IPS DF 4.7 (cell line): ENCODE measurements around the gene C3.
"Not testable (repeated sequence)": the region's sequence is repeated elsewhere in the genome, so short reads cannot be mapped to it uniquely, and the experiment has no call there.

Source experiments
- DNase-seq: peaks from one replicate; pipeline ENCODE4 v3.0.0-alpha.2; 2013; ENCODE audit warnings: low spot score; ENCODE audit errors: extremely low read depth

C3 gene

DNA sequence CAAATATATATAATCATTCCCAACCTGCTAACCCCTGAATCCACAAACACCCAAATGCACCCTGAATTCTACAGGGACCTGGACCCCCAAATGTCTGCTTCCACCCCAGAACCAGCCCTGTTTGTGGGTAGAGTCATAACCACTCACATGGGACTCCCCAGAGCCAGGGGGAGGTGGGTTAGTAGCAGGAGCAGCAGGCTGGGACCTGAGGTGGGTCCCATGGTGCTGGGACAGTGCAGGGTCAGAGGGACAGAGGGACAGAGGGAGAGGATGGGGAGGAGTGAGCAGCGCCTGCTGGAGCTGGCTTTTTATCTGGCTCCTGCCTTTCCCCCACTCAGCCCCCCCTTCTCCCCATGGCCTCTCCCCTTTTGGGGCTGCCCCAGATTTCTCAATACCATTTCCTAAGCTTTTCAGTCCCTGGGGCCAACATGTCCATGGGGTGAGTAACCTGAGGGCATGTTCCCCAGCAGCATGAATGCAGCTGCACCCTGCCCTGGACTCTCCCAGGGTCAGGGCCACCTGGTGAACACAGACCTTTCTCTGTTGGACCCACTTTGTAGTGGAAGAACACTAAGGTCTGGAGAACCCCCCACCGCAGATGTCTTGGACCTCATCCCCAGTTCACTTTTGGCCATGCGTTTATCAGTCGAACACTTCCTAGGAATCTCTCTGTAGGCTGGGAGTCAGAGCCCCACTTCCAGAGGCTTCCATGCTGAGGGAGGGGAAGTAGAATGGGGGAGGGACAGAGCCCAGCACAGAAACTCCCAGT lies at the start of gene C3:
C3 (minus strand) TSS at position 282 of the 769 bp plus-strand sequence; CDS start at position 221, 61 bp downstream.
- no peak for DNase-seq

DNA sequence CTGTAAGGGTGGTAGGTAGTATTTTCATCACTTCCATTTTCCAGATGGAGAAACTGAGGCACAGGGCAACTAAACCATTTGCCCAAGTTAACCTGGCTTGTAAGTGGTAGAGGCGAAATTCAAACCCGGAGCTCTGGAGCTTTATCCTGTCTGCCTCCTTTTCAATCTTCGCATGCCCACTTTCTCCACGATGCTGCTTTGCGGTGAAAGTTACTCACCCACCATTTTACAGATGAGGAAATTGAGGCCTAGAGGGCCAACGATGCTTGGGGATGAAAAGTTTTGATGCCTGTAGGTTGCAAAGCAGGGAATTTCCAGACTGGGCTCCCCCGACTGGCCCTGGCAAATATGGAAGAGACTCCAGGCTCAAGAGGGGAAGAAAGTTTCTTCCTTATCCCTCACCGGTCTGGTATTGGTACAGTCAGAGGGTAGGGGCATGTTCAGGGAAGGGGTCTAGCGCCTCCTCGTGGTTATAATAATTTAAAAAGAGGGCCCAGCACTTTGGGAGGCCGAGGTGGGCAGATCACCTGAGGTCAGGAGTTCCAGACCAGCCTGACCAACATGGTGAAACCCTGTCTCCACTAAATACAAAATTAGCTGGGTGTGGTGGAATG lies 48.7 kb upstream of the C3 start:
- no peak for DNase-seq

DNA sequence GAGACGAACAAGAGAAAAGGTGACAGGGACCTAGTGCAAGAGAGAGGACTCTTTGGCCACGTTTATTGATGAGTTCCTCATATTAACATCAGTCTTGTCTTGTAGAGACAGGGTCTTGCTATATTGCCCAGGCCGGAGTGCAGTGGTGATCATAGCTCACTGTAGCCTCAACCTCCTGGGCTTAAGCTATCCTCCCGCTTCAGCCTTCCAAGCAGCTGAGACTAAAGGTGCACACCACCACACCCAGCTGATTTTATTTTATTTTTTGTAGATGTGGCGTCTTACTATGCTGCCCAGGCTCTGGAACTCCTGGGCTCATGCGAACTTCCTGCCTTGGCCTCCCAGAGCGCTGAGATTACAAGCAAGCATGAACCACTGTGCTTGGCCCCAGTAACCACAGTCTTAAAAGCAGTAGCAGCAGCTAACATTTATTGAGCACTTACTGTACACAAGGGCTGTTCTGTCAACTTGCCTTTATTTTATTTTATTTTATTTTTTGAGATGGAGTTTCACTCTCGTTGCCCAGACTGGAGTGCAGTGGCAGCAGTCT lies 47.9 kb upstream of the C3 start:
- DNase-seq = no peak

DNA sequence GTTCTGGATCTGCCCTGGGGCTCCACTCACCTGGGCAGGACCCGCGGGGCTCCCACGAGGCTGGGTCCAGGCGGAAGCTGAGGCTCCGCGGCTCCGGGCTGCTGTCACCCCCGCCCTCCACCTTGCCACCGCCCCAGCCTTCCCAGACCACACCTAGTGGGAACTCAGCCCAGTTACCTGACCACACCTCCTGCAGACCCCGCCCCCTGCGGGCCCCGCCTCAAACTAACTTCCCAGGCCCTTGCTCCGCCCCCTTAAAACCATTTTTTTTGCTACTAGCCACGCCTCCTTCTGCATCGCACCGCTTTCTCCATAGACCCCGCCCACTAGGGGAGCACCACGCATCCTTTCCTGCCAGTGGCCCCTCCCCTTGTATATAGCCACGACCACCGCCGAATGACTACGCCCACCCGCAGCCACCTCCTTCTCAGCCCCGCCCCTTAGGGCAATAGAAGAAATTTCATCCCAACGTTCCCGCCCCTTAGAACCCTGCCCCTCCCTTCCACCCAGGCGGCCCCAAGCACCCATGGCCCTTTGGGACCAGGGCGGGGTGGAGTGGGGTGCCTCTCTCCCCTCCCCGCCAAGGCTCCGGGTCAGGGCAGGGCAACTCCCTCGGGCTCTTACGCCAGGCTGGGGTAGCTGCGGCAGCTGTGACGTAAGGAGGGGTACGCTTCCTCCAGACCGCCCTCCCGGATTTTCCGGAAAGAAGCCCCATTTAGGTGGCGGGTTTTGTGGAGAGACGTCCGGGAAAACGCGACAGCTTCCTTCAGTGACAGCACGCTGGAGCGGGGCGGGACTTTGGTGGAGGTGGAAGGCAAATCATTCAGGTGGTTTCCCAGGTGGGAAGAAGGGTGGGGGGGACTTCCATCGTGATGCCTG lies 47.1 kb upstream of the C3 start, which contains the start of gene SH2D3A:
SH2D3A (minus strand) TSS at position 79 of the 879 bp plus-strand sequence. CDS start 3,687 bp downstream, outside the sequence.
- DNase-seq = no peak

DNA sequence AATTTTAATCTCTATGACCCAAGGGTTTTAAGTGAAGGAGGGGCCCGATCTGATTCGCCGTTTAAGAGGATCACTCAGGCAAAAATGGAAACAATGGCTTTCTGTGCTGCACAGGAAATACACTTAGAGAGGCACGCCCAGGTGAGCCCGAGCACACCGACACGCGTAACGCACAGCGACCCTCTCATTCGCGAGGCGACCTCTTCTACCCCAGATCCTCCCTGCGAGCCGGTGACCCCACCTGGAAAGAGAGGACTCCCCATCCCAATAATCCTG lies 46.6 kb upstream of the C3 start:
- DNase-seq = no peak

DNA sequence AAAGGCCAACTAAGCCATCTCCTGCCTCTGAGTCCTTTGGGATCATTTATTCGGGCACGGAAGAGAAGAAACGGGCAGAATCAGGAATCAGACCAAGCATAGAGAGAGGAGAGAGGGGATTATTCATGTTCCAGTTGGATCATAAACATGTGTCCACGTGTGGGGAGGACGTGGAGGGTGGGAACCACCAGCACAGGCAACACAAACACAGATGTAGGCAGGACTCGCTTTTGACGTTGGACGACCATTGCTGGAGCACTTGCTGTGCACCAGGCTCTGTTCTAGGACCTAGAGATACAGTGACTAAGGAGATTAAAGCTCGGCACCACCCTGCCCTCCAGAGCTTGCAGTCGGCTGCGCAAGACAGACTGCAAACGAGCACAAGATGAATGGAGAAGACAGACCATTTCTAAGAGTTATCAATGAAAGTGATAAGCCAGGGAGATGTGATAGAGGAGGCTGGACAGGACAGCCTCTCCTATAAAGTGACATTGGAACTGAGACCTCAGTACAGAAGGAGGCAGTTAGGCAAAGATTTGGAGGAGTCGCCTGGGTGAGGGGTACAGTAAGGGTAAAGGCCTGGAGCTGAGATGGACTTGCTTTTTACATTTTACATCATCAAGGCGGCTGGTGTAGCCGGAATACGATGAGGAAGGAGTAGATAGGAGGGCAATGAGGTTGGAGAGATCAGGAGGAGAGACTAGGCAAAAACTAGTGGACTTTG lies 46.1 kb upstream of the C3 start:
- DNase-seq = no peak

DNA sequence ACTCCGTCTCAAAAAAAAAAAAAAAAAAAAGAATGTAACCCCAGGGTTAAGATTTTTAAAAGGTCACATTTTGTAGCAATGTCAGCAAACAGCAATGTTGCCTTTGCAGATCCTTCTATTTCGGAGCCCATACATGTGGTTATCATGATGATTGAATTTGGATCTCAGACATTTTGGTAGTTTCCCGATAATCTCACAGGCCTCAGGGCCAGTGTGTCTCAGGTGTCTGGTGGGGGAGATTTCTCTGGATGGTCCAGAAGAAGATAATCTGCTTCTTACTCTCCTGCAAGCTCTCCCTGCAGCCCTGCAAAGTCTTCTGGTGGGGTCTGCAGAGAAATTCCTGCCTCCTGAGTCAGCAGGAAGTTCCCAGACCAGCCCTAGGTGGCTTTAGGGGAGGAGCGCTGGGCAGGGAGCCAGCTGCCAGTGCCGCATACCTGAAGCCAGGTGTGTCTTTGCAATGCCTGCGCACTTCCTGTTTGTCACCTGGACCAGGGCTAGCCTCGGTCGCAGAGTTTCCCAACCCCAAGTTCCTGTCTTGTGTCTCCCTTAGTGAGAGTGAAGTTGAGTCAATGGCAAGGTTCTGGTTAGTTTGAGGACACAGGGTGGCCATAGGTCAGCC lies 45.4 kb upstream of the C3 start:
- no peak for DNase-seq

DNA sequence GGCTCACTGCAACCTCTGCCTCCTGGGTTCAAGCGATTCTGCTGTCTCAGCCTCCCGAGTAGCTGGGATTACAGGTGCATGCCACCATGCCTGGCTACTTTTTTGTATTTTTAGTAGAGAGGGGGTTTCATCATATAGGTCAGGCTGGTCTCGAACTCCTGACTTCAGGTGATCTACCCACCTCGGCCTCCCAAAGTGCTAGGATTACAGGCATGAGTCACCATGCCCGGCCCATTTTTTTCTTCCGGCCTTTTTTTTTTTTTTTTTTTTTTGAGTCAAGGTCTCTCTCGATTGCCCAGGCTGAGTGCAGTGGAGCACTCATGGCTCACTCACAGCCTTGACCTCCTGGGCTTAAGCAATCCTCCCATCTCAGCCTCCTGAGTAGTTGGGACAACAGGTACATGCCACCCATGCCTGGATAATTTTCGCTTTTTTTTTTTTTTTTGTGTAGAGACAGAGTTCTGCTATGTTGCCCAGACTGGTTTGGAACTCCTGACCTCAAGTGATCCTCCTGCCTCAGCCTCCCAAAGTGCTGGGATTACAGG lies 41.9 kb upstream of the C3 start:
- not testable (repeated sequence) for DNase-seq

DNA sequence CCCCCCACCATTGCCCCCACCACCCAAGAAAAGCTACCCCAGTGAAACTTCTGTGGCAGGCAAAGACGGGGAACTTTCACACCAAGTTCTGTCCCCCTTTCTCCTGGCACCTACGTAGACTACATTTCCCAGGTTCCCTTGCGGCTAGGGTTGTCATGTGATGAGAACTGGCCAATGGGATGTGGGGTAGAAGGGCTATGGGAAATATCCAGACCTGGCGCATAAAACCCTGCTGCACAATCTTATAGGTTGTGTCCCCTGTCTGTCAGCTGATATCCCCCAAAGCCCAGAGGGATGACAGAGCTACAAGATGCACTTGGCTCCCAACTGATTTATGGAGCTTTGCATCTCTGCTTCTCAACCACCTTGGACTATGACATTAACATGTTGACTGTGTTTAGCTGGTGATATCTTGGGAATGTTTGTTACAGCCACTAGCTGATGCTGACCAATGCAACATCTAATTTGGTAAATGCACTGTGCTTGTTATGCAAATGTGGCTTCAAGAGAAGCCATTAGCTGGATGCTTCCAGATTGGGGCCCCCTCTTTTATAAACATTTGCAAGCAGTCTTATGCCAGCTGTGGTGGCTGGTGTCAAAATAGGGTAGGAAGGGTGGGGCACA lies 40.7 kb upstream of the C3 start:
- DNase-seq = no peak

DNA sequence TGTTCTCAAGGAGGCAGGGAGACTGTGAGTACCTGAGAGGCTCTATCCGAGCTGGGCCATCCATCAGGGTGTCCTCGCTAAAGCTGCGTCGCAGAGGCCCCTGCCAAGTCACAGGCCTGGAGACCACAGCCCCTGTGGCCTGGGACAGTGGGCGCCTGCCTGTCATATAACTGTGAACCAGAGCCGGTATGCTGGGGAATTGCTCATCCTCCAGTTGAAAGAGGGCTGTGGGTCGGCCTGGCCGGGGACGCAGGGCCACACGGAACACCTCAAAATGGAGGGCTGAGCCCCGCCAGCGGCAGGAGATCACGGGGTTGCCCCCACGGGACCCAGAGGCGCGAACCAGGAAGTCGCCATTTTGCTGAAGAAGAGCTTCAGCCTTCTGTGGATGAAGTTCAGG lies 40.2 kb upstream of the C3 start:
- DNase-seq = no peak

DNA sequence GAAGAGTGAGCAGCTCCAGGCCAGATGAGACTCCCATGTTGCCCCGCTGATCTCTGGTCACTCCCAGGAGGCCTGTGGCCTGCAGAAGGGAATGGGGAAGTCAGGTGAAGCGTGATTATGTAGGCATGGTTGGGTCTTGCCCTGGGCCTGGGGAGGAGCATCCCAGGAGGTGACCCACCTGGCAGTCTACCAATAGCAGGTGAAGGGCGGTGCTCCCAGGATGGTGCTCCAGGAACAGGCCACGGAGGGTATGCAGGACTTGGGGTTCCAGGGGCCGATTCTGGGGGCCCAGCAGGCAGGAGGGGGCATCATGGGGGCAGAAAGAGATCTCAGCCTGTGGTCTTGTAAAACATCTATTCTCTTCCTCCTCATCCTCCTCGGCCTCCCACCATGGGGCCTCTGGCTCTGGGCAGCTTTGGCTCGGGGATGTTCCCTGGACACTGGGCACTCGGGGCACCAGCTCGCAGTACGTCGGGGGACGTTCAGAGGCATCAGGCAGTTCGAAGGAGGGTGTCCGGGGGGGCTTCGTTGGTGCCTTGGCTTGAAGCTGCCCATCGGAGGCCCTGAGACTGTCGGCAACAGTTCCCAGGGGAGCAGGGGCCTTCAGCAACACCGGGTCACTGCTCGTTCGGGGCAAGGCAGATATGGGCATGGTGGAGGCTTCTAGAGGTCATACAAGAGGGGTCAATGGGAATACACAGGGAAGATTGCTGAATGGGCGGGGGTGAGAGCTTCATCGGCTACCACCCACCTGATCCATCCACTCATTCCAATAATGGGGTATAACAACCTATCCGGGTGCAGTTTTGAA lies 34.4 kb upstream of the C3 start:
- no peak for DNase-seq

DNA sequence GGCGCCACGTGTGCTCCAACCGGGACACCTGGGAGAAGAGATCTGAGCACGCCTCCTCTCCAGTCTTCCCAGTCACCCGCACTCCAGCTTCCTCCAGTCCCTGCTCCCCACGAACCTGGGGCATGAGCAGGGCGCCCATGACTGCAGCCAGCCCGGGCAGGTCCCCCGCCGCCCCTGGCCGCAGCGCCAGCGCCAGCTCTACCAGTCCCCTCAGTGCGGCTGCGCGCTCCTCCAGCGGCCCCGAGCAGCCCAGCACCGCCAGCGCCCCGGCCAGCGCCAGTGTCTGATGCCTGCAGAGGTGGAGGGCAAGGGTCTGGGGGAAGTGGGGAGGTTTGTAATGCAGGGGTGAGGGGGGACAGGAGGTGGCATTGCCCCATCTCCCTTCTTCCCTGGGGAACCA lies 33.7 kb upstream of the C3 start:
- DNase-seq = no peak

DNA sequence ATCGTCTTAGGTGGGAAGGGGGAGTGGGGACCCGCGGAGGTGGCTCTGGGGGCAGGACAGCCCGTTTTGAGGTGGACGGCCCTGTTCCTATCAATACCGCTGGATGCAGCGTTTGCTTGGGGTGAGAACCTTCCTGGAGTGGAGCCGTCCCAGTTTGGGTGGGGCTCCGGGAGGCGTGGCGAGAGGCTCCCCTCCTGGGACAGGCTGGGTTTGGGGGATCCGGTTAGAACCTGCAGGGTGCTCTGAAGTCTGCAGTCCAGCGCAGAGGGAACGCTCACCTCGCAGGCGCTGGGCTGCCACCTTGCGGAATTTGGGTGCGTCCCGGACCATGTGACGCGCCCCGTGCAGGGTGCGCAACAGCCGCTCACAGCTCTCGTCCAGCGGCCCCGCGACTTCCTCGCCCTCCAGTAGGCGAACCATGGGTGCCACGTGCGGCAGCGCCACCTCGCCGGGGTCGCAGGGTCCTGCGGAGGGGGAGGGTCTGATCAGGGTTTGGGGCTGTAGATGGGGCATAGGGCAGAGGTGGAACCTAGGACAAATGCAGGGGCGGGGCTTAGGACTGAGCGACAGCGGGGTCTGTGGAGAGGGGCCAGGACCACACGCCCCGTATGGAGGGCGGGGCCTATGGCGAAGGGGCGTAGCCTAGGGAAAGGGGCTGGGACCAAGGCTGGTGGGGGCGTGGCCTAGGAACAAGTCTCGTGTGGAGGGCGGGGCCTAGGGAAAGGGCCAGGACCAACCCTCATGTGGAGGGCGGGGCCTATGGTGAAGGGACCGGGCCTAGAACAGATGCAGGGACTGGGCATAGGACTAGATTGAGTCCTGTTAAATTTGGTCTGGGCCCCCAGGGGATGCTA lies 33.0 kb upstream of the C3 start:
- no peak for DNase-seq

DNA sequence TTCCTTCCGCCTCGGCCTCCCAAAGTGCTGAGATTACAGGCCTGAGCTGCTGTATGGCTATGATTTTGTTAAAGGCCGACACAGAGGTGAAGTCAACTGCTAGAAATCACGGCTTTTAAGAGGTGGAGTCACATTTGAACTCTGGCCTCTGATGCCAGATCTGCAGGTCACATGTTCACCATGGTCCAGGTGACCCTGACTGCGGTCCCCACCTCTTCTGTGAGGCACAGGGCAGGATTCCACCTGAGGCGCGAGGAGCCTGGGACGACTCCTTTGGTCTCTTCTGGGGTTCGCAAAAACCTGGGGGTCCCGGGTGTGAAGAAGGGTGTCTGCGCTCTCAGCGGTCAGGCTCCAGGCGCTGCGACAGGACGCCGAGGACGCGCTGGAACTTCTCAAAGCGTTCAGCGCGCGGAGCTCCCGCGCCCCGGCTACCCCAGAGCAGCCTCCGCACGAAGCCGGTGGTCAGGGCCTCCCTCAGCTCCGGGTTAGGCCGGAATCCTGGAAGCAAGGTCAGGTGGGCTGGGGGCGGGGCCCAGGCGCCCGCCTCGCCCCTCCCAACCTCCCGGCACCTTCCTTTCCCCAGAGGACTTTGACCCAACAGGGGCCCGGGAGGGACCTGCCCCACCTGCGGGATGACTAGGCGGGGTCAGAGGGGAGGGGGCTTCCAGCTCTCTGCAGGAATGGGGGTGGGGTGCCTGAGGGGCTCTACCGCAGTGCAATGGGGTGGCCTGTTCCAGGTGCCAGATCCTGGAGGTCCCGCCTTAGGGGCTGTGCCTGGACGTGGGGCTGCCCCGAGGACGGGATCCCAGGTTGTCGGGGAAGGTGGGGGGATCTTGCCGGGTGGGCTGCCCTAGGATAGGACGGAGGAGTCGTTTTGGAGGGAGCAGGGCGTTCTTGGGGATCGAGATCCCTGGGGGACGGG lies 32.1 kb upstream of the C3 start:
- no peak for DNase-seq

DNA sequence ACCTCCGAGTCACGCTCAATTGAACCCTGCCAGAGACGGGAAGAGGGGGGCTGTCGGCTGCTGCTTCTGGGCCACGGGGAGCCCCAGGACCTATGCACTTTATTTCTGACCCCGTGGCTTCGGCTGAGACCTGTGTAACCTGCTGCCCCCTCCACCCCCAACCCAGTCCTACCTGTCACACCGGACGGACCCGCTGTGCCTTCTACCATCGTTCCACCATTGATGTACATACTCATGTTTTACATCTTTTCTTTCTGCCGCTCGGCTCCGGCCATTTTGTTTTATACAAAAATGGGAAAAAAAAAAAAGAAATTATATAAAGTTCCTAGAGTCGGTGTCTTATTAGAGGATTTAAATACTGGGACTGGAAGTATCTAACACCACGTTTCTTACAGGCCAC lies 30.7 kb upstream of the C3 start:
- DNase-seq = no peak

DNA sequence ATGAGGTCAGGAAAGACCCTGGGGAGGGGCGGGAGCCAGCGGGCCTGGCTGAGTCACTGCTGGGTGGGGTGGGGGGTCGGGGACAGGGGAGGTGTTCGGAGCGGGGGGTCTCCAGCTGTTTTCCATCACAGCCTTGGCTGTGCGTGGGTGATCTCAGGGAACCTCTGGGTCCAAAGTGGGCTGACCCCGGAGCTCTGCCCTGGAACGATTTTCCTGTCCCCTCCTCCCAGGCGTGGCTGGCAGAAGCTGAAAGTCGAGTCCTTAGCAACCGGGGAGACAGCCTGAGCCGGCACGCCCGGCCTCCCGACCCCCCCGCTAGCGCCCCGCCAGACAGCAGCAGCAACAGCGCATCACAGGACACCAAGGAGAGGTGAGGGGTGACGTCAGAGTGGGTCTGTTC lies 29.6 kb upstream of the C3 start:
- DNase-seq = no peak

DNA sequence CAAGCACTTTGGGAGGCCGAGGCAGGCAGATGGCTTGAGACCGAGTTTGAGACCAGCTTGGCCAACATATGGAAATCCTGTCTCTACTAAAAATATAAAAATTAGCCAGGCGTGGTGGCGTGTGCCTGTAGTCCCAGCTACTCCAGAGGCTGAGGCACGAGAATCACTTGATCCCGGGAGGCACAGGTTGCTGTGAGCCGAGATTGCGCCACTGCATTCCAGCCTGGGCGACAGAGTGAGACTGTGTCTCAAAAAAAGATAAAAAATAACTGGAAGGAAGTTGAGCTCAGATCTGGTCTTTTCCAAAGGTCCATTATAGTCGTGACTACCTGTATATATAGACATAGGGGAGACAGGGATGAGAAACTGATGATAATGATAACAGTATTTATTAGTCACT lies 28.1 kb upstream of the C3 start:
- DNase-seq = not testable (repeated sequence)
